H54 (cell line): Measurements from ENCODE around the gene ANKS1B.
"Not testable (repeated sequence)": the region's sequence is repeated elsewhere in the genome, so short reads cannot be mapped to it uniquely, and the experiment has no call there.

Experiments used
- DNase-seq: peaks from one replicate; pipeline ENCODE4 v3.0.0; 2011; ENCODE audit warnings: low spot score, mixed read lengths; ENCODE audit not compliant: insufficient read length
- FAIRE-seq: peaks from 3 replicates; lab custom pipeline; 2011; peaks lifted over from hg19 to GRCh38; lab: Jason Lieb, UNC
- POLR2A ChIP-seq: IDR thresholded peaks from 2 replicates; pipeline ENCODE4 v1.6.1; 2011; ENCODE audit warnings: low read depth, mild to moderate bottlenecking, low read length

The ANKS1B gene

DNA sequence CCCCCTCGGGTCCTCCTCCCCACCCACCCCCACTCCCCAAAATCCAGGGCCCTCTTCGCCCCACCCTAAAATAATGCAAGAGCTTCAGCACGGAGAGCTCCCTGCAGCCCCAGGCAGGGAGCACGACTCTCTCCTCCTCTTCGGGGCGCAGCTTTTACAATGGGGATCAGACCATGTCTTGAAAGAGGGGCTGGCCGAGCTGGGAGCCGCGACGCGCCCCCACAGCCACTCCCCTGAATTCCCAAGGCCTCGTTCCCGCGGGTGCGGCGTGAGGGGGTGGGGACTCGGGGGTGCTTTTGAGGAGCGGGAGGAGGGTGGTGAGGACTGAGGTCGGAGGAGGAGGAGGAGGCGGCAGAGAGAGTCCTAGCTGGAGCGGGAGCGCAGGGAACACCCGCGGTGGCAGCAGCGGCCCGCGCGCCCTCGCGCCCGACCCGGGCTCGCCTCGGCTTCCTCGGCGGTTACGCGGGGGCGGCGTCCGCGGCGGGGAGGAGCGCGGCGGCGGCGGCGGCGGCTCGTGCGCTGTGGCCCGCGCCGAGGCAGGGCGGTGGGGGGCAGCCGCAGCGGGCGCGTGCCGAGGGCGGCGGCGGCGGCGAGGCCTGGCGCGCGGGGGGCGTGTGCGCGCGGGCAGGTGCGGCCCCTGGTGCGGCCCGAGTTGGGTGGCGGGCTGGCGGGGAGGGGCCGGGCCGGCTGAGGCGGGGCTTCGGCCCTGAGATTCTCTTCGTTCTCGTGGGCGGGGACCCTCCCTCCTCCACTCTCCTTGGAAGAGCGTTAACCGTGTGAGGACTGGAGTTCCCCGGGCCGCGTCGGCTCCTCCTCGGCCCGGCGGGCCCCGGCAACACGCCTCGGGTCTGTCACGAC lies at the start of gene ANKS1B:
ANKS1B (minus strand) TSS at position 666 of the 858 bp plus-strand sequence. CDS start 699 bp downstream, outside the sequence.
- FAIRE-seq (peak; percentile 41), DNase-seq (peak; percentile 65)
- no peak for TF ChIP-seq POLR2A

DNA sequence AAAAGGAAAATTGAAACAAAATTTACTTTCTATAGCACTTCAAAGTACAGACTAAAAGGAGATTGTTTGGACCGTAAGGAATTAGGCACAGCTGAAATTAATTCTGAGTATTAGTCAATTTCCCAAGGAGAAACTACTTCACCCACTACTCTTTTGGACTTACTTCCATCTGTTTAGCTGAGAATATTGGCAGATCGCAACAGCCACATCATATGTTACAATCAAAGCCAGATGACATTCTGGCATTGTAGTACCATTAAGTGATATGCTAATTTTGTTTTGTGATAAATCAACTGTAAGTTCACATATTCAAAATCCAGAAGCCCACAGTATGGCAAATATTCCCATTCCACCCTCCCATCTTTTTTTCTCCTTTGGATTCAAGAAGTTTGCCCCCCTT lies 47.1 kb upstream of the ANKS1B start:
- FAIRE-seq (no peak), DNase-seq (no peak)
- no peak for TF ChIP-seq POLR2A

DNA sequence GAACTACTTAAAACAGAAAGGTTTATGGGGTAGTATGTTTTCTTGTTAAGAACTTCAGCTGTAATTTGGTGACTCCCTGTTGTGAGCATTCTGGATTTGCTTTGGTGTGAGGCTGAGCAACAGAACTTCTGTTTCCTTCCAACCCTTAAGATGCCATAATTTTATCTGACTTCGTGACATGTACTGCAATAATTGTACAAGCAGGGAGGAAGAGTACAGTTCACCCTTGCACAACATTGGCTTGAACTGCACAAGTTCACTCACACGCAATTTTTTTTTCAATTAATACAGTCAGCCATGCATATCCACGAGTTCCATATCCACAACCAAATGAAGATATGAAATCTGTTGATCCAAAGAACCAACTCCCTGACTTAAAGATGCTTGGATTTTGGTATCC lies 42.9 kb upstream of the ANKS1B start:
- no peak for TF ChIP-seq POLR2A
- DNase-seq, result no peak
- FAIRE-seq, result no peak

DNA sequence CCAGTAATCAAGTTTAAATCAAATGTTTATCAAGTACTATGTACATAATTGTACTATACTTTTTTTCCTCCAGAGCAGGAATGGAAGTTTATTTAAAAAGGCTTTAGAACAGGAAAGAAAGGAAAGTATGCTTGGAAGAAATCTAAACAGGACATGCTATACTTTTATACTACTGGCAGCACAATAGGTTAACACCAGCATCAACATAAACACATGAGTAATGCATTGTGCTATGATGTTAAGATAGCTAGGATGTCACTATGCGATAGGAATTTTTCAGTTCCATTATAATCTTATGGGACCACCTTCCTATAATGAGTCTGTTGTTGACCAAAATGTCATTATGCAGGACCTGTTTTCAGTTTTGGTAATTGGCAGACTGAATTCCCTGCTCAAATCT lies 41.5 kb upstream of the ANKS1B start:
- FAIRE-seq (no peak), DNase-seq (no peak)
- TF ChIP-seq POLR2A, result no peak

DNA sequence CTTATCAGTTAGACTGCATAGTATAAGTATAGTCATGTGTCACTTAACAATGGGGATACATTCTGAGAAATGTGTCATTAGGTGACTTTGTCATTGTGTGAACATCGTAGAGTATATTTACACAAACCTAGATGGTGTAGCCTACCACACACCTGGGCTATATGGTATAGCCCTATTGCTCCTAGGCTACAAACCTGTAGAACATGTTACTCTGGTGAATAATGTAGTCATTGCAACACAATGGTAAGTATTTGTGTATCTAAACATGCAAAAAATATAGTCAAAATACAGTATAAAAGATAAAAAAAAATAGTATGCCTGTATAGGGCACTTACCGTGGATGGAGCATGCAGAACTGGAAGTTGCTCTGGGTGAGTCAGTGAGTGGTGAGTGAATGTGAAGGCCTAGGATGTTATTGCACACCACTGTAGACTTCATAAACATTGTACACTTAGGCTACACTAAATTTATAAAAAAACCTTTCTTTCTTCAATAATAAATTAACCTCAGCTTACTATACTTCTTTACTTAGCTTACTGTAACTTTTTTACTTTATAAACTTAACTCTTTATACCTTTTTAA lies 40.3 kb upstream of the ANKS1B start:
- FAIRE-seq, result no peak

DNA sequence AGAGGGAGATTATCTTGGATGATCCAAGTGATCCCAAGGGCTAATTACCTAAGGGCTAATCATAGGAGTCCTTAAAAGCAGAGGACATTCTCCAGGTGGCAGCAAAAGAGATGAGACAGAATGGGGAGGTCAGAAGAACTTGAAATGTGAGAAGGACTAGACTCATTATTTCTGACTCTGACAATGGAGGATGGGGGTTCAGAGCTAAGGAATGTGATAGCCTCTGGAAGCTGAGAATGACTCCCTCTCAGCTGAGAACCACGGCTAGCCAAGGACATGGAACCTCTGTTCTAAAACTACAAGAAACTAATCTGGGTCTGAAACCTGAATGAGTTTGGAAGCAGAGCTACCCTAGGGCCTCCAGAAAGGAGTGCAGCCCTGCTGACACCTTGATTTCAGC lies 35.6 kb upstream of the ANKS1B start:
- no peak for TF ChIP-seq POLR2A
- no peak for FAIRE-seq
- DNase-seq, result no peak

More for the DNA sequence above, 40.3 kb upstream of the ANKS1B start:
- DNase-seq, result no peak
- no peak for TF ChIP-seq POLR2A

DNA sequence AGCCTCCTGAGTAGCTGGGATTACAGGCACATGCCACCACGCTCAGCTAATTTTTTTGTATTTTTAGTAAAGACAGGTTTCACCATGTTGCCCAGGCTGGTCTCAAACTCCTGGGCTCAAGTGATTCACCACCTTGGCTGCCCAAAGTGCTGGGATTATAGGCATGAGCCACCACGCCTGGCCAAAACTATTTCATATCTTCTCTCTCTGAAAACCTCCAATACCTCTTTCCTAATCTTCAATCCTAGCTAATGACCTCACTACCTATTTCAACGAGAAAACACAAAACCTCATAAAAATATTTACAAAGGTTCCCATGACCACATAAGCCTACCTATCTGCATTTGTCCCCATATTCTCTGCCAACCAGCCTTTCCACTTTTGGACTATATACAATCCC lies 32.3 kb upstream of the ANKS1B start:
- no peak for DNase-seq
- TF ChIP-seq POLR2A, result no peak
- no peak for FAIRE-seq

DNA sequence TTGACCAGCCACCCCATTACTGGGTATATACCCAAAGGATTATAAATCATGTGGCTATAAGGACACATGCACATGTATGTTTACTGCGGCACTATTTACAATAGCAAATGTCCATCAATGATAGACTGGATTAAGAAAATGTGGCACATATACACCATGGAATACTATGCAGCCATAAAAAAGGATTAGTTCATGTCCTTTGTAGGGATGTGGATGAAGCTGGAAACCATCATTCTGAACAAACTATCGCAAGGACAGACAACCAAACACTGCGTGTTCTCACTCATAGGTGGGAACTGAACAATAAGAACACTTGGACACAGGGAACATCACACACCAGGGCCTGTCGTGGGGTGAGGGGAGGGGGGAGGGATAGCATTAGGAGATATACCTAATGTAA lies 31.6 kb upstream of the ANKS1B start:
- DNase-seq, result not testable (repeated sequence)

DNA sequence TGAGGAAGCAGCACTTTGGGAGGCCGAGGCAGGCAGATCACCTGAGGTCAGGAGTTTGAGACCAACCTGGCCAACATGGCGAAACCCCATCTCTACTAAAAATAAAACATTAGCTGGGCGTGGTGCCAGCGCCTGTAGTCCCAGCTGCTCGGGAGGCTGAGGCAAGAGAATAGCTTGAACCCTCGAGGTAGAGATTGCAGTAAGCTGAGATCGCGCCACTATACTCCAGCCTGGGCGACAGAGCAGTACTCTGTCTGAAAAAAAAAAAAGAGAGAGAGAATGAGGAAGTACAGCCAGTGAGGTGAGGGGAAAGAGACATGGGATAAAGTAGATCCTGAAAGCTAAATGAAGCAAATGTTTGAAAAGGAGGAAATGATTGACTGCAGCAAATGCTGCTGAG lies 21.1 kb upstream of the ANKS1B start:
- DNase-seq, FAIRE-seq: not testable (repeated sequence)

More for the DNA sequence above, 31.6 kb upstream of the ANKS1B start:
- not testable (repeated sequence) for FAIRE-seq

DNA sequence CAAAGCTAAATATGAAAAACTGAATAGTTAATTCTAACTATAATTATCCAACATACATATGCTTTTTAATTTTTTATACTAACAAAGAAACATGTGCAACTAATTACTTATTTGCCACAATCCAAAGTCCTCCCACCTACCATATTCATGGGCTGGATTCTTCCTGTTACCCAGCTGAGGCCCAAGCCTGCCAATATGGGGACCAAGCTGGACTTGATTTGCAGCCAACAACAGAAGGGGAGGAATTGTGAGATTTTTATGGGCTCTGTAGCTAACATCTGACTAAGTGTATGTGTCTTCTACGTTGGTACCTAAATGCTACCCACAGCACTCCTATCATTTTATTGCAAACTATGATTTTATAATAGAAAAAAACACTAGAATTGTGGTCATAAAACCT lies 13.1 kb upstream of the ANKS1B start:
- no peak for FAIRE-seq
- no peak for DNase-seq
- no peak for TF ChIP-seq POLR2A

DNA sequence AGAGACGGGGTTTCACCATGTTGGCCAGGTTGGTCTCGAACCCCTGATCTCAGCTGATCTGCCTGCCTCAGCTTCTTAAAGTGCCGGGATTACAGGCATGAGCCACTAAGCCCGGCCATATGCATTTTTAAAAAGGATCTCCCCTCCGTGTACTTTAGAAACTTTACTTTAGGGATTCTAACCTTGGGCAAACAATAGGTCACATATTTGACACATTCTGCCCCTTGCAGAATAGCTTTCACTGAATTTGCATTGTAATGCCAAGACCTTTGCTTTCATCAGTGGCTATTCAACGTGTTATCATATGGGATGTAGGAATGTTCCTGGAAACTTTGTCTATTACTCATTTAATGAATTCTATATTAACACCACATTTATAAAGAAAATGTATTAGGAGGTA lies 11.4 kb upstream of the ANKS1B start:
- DNase-seq, result no peak
- no peak for TF ChIP-seq POLR2A
- FAIRE-seq, result no peak

DNA sequence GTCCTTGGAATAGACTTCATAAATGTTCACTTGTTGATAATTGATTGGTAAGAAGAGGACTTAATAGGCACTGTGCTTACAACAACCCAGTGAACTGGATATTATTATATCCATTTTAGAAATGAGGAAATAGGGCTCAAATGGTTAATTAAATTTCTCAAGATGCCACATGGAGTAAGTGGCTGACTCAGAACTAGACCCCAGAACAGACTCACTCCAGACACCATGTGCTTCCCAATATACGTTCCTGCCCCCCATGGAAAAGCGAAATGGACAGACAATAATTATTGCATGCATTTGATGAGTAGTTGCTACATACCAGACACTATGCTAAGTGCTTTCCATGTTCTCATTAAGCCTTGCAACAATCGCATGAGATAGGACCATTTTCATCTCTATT lies 895 bp upstream of the ANKS1B start:
- FAIRE-seq (no peak), DNase-seq (no peak)
- TF ChIP-seq POLR2A, result no peak

DNA sequence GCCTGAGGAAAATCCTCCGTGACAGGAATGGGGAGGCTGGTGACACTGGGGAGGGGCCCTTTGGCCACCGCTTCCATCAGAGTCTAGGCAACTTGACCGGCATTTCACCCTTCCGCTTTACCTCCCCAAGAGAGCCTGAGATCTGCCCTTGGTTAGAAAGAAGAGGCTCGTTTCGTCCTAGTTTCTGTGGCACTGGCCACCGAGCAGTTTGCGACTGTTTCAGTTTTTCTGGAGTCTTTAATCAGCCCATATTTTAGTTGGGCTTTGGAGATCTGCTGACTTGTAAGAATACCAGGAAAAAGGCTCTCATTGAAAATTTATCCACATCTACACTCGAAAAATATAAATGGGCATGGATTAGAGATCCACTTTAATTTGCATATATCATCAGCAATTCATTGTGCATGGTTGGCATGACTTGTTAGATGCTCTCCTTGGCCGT lies 414 bp upstream of the ANKS1B start:
- no peak for DNase-seq
- no peak for TF ChIP-seq POLR2A
- FAIRE-seq, result peak; percentile 62

DNA sequence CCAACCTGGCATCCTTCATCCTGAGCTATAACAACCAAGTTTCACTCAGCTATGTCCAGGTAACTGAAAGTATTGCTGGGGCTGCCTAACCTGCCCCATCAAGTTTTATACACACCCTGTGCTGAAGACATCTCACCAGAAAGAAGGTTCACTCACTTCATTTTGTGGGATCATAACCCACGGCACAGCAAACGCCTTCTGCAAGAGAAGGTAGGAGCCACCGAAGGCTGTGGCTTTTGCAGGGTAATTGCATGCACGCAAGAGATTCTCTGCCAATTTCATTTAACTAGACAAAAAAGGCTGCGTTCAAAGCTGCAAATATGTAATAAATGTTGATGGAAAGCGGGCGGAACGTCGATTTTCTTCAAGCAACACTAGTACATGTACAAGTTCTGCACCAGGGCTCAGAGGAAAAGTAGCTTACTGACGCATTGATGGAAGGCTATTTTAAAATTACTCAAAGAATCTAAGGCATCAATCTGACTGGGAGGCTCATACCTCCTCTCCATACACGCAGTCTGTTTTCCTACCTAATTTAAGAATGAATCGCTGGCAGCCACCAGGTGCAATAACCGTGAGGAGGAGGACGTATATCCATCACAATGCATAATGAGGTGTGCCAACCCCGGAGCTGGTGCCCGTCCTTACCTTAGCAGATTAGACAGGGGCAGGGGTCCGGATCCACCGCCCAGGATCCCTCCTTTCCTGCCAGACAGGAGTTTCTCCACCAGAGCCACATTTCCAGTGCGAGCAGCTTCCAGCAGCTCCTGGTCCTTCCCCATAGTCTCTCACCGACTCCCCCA lies 1.1 kb downstream of the ANKS1B start:
- FAIRE-seq (no peak), DNase-seq (peak; percentile 24)
- no peak for TF ChIP-seq POLR2A

DNA sequence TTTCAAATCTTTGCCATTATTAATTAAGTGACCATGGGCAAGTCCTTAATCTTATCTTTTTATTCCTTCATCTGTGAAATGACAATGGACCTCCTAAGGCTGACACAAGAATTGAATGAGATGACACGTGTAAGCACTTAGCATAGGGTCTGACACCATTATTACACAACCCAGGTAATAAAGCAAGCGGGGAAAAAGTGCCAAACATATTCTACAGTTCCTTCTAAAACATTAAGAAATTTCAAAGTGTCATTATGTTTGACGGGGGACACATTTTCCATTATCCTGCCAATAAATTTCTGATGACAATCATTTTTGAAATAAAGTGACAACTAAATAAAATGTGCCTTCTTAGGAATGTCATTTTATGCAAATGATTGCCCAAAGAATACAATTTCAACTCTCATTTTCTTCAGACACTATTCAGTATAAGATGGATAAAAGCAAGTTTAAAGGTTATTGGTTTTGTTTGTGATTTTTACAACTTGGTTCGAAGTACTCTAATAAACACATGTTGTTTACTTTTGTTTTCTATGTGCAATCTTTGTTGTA lies 3.0 kb downstream of the ANKS1B start:
- FAIRE-seq (no peak), DNase-seq (no peak)
- no peak for TF ChIP-seq POLR2A
